ENCODE data around the gene GJD4. TPM values are rescaled to one million over a fixed set of nuclear protein-coding genes. Genes with fewer than 3 reads are reported as not detected.

The GJD4 gene
- total RNA-seq, 2 donors from 2014 or later: not detected

DNA sequence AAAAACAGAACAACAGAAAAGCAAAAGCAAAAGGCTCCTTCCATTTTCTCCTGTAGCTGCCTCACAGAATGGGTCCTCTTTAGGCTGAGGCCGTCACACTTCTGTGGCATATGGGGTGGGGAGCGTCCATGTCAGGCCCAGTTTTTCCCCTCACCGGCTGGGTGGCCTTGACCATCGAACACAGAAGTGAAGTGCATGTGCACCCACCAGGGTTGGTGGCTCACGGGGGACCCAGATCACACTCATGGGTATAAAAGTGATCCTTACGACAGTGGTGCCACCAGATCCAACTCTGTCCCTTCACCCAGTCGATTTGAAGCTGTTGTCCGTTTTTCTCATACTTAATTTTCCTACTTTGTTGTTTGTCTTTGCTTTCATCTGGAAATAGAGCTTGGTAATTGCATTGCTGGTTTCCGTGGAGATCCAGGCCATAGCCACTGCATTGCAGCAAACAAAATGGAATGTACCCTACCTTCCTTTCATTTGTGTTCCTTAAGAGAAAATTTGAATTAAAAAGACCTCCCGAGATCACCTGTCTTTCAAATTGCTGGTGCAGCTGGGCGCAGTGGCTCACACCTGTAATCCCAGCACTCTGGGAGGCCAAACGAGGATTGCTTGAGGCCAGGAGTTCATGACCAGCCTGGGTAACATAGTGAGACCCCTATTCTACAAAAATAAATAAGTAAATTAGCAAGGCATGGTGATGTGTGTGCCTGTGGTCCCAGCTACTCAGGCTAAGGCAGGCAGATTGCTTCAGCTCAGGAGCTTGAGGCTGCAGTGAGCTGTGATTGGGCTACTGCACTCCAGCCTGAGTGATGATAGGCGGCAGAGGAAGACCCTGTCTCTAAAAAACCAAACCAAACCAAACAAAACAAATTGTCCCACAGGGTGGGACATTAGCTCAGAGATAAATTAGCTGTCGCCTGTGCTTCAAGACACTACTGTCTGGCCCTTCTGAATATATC is 10.7 kb upstream of the GJD4 start:
- DNase-seq (ENCODE audit: low spot score) (no peak), ATAC-seq (ENCODE audit: insufficient number of reproducible peaks, low FRiP score, low read depth) (no peak)
- no peaks in the 10 kb centered on the region for H3K4me1 ChIP-seq (ENCODE audit: control insufficient read depth in 1 of 2, low read depth in 2 of 2)
- no peaks in the 10 kb centered on the region for H3K36me3 ChIP-seq
- H3K9me3 ChIP-seq: no peaks in the 10 kb centered on the region
- H3K27ac ChIP-seq: no peak overlapping the region
- H3K4me3 ChIP-seq: no peak overlapping the region
- no peaks in the 10 kb centered on the region for H3K27me3 ChIP-seq (replicated peaks; ENCODE audit: insufficient read depth)
- TF ChIP-seq, protein P1, sequence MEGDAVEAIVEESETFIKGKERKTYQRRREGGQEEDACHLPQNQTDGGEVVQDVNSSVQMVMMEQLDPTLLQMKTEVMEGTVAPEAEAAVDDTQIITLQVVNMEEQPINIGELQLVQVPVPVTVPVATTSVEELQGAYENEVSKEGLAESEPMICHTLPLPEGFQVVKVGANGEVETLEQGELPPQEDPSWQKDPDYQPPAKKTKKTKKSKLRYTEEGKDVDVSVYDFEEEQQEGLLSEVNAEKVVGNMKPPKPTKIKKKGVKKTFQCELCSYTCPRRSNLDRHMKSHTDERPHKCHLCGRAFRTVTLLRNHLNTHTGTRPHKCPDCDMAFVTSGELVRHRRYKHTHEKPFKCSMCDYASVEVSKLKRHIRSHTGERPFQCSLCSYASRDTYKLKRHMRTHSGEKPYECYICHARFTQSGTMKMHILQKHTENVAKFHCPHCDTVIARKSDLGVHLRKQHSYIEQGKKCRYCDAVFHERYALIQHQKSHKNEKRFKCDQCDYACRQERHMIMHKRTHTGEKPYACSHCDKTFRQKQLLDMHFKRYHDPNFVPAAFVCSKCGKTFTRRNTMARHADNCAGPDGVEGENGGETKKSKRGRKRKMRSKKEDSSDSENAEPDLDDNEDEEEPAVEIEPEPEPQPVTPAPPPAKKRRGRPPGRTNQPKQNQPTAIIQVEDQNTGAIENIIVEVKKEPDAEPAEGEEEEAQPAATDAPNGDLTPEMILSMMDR (IDR thresholded peaks at IDR 0.05): no peak

DNA sequence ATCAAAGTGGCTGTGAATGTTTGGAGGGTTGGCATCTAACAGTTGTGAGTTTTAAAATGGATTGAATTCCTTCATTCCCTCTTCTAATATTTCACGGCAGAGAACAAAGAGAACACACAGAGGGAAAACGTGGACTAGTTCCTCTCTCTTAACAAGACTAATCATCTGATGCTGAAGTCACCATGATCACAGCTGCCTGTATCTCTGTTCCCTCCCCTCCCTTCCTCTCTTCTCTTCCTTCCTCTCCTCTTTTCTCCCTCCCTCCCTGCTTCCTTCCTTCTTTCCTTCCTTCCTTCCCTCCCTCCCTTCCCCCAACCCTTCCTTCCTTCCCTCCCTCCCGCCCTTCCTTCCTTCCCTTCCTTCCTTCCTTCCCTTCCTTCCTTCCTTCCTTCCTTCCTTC is 10.0 kb upstream of the GJD4 start:
- Histone ChIP-seq H3K4me1 (ENCODE audit: control insufficient read depth in 1 of 2, low read depth in 2 of 2) (no peaks in the 10 kb centered on the region), H3K27ac (no peak overlapping the region), H3K36me3 (no peaks in the 10 kb centered on the region), H3K4me3 (no peak overlapping the region), H3K27me3 (replicated peaks; ENCODE audit: insufficient read depth) (no peaks in the 10 kb centered on the region), H3K9me3 (no peaks in the 10 kb centered on the region)
- TF ChIP-seq, protein P1 (IDR thresholded peaks at IDR 0.05): no peak
- ATAC-seq (ENCODE audit: insufficient number of reproducible peaks, low FRiP score, low read depth): no peak
- no peak for DNase-seq (ENCODE audit: low spot score)

DNA sequence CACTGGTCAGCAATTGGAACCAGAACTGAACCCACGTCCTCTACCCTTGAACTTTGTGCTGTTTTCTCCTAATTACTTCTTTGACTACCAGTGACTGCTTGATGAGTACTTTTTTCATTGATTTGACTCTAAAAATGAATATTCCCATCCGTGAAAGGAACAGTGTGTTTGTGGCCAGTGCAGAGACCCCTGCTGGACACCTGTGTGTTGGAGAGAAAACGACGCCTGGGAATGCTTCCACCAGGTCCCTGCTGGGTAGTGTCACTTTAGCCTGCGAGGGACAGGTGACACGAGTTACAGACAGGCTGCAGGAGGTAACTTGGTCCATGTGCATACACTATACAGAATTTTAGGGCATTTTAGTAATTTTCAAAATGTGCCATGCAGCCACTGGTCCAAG is 6.8 kb upstream of the GJD4 start:
- Histone ChIP-seq H3K4me3 (no peak overlapping the region), H3K36me3 (no peaks in the 10 kb centered on the region), H3K27ac (no peak overlapping the region), H3K27me3 (replicated peaks; ENCODE audit: insufficient read depth) (no peaks in the 10 kb centered on the region), H3K4me1 (ENCODE audit: control insufficient read depth in 1 of 2, low read depth in 2 of 2) (no peaks in the 10 kb centered on the region), H3K9me3 (no peaks in the 10 kb centered on the region)
- ATAC-seq (ENCODE audit: insufficient number of reproducible peaks, low FRiP score, low read depth): no peak
- no peak for DNase-seq (ENCODE audit: low spot score)
- TF ChIP-seq, protein P1 (IDR thresholded peaks at IDR 0.05): peak; percentile 39

DNA sequence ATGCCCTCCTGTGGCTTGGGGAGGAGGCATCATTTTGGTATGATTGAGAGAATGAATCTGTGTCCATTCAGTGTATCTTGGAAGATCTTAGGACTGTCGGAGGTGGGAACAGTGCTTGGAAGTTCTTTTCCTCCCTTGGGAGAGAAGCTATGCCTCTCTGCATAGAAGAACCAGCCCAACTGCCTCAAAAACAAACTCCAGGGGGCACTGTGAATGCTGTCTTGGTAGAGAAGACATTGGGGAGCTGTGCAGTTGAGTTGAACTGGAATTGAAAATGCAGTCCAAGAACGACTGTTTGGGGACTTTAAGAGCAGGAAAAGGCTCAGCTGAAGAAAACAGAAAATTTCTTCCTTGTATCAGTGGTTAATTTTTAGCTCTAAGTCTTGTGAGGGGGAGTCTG is 4.9 kb upstream of the GJD4 start:
- no peak overlapping the region for H3K4me3 ChIP-seq
- no peaks in the 10 kb centered on the region for H3K9me3 ChIP-seq
- DNase-seq (ENCODE audit: low spot score) (no peak), ATAC-seq (ENCODE audit: insufficient number of reproducible peaks, low FRiP score, low read depth) (no peak)
- H3K27me3 ChIP-seq (replicated peaks; ENCODE audit: insufficient read depth): no peaks in the 10 kb centered on the region
- no peaks in the 10 kb centered on the region for H3K4me1 ChIP-seq (ENCODE audit: control insufficient read depth in 1 of 2, low read depth in 2 of 2)
- H3K36me3 ChIP-seq: no peaks in the 10 kb centered on the region
- no peak overlapping the region for H3K27ac ChIP-seq
- TF ChIP-seq, protein P1 (IDR thresholded peaks at IDR 0.05): no peak

DNA sequence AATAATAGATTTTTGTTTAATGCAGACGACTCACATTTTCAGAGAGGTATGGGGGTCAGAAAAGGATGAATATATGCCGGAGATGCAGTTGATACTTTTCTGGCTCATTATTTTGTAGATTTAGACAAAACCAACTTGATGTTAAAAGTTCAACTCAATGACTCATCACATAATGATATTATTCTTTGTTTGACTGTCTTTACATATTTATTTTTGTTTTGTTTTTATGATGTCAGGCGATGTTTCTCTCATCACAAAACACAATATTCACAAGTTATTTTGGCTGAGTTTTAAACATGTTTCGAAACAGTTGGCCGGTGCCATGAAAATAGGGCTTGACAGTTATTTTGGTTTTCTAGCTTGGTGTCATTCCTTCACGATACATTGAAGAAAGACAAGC is 1.3 kb downstream of the GJD4 start:
- DNase-seq (ENCODE audit: low spot score): no peak
- H3K27ac ChIP-seq: no peak overlapping the region
- TF ChIP-seq, protein P1 (IDR thresholded peaks at IDR 0.05): no peak
- H3K27me3 ChIP-seq (replicated peaks; ENCODE audit: insufficient read depth): no peaks in the 10 kb centered on the region
- peaks cover 4 to 10% of the 10 kb centered on the region in 2 donors for H3K4me1 ChIP-seq (ENCODE audit: control insufficient read depth in 1 of 2, low read depth in 2 of 2)
- H3K9me3 ChIP-seq: no peaks in the 10 kb centered on the region
- H3K4me3 ChIP-seq: no peak overlapping the region
- no peaks in the 10 kb centered on the region for H3K36me3 ChIP-seq
- ATAC-seq (ENCODE audit: insufficient number of reproducible peaks, low FRiP score, low read depth): no peak

Data from thoracic aorta (tissue), 2 donors.